ENCODE data around the gene GPATCH1. TPM values are rescaled to one million over a fixed set of nuclear protein-coding genes. Genes with fewer than 3 reads are reported as not detected.

Gene GPATCH1
- total and polyA plus RNA-seq, 2 of the 13 experiments (the other 11 are each of a cell fraction or from before 2014, with no cell fraction given) = 6.8 to 6.9 TPM

- TF ChIP-seq, protein P1, sequence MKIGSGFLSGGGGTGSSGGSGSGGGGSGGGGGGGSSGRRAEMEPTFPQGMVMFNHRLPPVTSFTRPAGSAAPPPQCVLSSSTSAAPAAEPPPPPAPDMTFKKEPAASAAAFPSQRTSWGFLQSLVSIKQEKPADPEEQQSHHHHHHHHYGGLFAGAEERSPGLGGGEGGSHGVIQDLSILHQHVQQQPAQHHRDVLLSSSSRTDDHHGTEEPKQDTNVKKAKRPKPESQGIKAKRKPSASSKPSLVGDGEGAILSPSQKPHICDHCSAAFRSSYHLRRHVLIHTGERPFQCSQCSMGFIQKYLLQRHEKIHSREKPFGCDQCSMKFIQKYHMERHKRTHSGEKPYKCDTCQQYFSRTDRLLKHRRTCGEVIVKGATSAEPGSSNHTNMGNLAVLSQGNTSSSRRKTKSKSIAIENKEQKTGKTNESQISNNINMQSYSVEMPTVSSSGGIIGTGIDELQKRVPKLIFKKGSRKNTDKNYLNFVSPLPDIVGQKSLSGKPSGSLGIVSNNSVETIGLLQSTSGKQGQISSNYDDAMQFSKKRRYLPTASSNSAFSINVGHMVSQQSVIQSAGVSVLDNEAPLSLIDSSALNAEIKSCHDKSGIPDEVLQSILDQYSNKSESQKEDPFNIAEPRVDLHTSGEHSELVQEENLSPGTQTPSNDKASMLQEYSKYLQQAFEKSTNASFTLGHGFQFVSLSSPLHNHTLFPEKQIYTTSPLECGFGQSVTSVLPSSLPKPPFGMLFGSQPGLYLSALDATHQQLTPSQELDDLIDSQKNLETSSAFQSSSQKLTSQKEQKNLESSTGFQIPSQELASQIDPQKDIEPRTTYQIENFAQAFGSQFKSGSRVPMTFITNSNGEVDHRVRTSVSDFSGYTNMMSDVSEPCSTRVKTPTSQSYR (CRISPR knock-in tag; IDR thresholded peaks at IDR 0.05; ENCODE audit: borderline replicate concordance) = no peak
- TF ChIP-seq ERF (CRISPR knock-in tag; IDR thresholded peaks at IDR 0.05) (peak; percentile 51; the same call in 1 of the 2 replicates), RXRB (CRISPR knock-in tag; IDR thresholded peaks at IDR 0.05; ENCODE audit: borderline replicate concordance) (peak; percentile 79), ZSCAN22 (CRISPR knock-in tag; IDR thresholded peaks at IDR 0.05) (no peak), ZNF614 (CRISPR knock-in tag; IDR thresholded peaks at IDR 0.05; ENCODE audit: borderline replicate concordance) (no peak), ESRRA (CRISPR knock-in tag; IDR thresholded peaks at IDR 0.05; ENCODE audit: low read depth) (0 out of 2 replicates have a peak, but pooled peaks have one; percentile 47), ZNF772 (CRISPR knock-in tag; IDR thresholded peaks at IDR 0.05) (0 out of 2 replicates have a peak, but pooled peaks have one; percentile 29), CEBPG (CRISPR knock-in tag; IDR thresholded peaks at IDR 0.05) (peak; percentile 84), NCOA2 (CRISPR knock-in tag; IDR thresholded peaks at IDR 0.05) (peak; percentile 61), FUBP1 (CRISPR knock-in tag; IDR thresholded peaks at IDR 0.05; ENCODE audit: borderline replicate concordance) (no peak), SALL1 (CRISPR knock-in tag; IDR thresholded peaks at IDR 0.05) (peak; percentile 73), HNF1A (IDR thresholded peaks at IDR 0.05; ENCODE audit: low read depth) (no peak), HNF1A (CRISPR knock-in tag; IDR thresholded peaks at IDR 0.05; ENCODE audit: borderline replicate concordance) (peak; percentile 66; the same call in 1 of the 2 replicates), ZNF605 (CRISPR knock-in tag; IDR thresholded peaks at IDR 0.05) (no peak), IRF2 (CRISPR knock-in tag; IDR thresholded peaks at IDR 0.05) (0 out of 2 replicates have a peak, but pooled peaks have one; percentile 33), ATF3 (CRISPR knock-in tag; IDR thresholded peaks at IDR 0.05) (peak; percentile 85), CREB1 (IDR thresholded peaks at IDR 0.05) (peak; percentile 85), CREB1 (CRISPR knock-in tag; IDR thresholded peaks at IDR 0.05) (peak; percentile 69; the same call in 1 of the 2 replicates)
- TF ChIP-seq, protein P2, sequence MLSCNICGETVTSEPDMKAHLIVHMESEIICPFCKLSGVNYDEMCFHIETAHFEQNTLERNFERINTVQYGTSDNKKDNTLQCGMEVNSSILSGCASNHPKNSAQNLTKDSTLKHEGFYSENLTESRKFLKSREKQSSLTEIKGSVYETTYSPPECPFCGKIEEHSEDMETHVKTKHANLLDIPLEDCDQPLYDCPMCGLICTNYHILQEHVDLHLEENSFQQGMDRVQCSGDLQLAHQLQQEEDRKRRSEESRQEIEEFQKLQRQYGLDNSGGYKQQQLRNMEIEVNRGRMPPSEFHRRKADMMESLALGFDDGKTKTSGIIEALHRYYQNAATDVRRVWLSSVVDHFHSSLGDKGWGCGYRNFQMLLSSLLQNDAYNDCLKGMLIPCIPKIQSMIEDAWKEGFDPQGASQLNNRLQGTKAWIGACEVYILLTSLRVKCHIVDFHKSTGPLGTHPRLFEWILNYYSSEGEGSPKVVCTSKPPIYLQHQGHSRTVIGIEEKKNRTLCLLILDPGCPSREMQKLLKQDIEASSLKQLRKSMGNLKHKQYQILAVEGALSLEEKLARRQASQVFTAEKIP (CRISPR knock-in tag; IDR thresholded peaks at IDR 0.05; ENCODE audit: borderline replicate concordance) = no peak
Measured at GRCh38 chr19:33039108-33039599, 41.8 kb upstream of the GPATCH1 start (continued).
